Keratinocyte (primary cell): ENCODE data around the gene FAM210B. TPM values are rescaled to one million over a fixed set of nuclear protein-coding genes. Genes with fewer than 3 reads are reported as not detected.
A peak's percentile ranks its signal among the peaks of the same experiment; 100 is the strongest.

Experiments
- DNase-seq: peaks from one replicate; pipeline ENCODE4 v3.0.0-alpha.2; 2011; ENCODE audit warnings: low read depth, missing footprints, low spot score
- FAIRE-seq: peaks from 2 replicates; lab custom pipeline; 2011; peaks lifted over from hg19 to GRCh38; lab: Jason Lieb, UNC
- H2AFZ ChIP-seq: 2 replicates; pipeline ENCODE4 v1.6.0; 2012; ENCODE audit warnings: low read length, control low read depth, inconsistent platforms; ENCODE audit not compliant: control insufficient read depth
- H3K27ac ChIP-seq: 2 replicates; pipeline ENCODE4 v1.5.1; 2011; ENCODE audit warnings: low read length; ENCODE audit not compliant: control insufficient read depth, insufficient read depth
- H3K27me3 ChIP-seq: 3 replicates; pipeline ENCODE4 v1.6.0; 2011; ENCODE audit warnings: low read length; ENCODE audit not compliant: control insufficient read depth, insufficient read depth; ENCODE audit errors: extremely low read depth
- H3K36me3 ChIP-seq, 2 experiments: 2 replicates in 1 of 2; 3 replicates in 1 of 2; pipeline ENCODE4 v1.5.1; 2011; ENCODE audit warnings: low read length in 2 of 2, mild to moderate bottlenecking in 1 of 2; ENCODE audit not compliant: control insufficient read depth in 2 of 2, insufficient read depth in 2 of 2; ENCODE audit errors: extremely low read depth in 1 of 2
- H3K4me1 ChIP-seq: 3 replicates; pipeline ENCODE4 v1.5.1; 2011; ENCODE audit warnings: low read length; ENCODE audit not compliant: control insufficient read depth, insufficient read depth; ENCODE audit errors: extremely low read depth
- H3K4me2 ChIP-seq: 3 replicates; pipeline ENCODE4 v1.6.0; 2011; ENCODE audit warnings: low read depth, low read length; ENCODE audit not compliant: control insufficient read depth, insufficient read depth; ENCODE audit errors: extremely low read depth
- H3K4me3 ChIP-seq, 3 experiments: fragments of 200-600 bp in 1 of 3; sonication (generic) in 1 of 3; 2 replicates in 2 of 3; 3 replicates in 1 of 3; pipeline ENCODE4 v1.5.1; 2011 to 2016; ENCODE audit warnings: low read length in 3 of 3, mild to moderate bottlenecking in 3 of 3, control low read depth in 2 of 3, inconsistent platforms in 1 of 3, low read depth in 1 of 3, mixed read lengths in 1 of 3, mixed run types in 1 of 3, moderate library complexity in 1 of 3; ENCODE audit not compliant: control insufficient read depth in 2 of 3, insufficient read depth in 2 of 3; ENCODE audit errors: extremely low read depth in 1 of 3
- H3K79me2 ChIP-seq: 2 replicates; pipeline ENCODE4 v1.6.0; 2012; ENCODE audit warnings: low read length; ENCODE audit not compliant: control insufficient read depth, insufficient read depth
- H3K9ac ChIP-seq: 3 replicates; pipeline ENCODE4 v1.6.0; 2011; ENCODE audit warnings: low read length; ENCODE audit not compliant: control insufficient read depth, insufficient read depth; ENCODE audit errors: extremely low read depth
- H3K9me1 ChIP-seq: 3 replicates; pipeline ENCODE4 v1.6.0; 2011; ENCODE audit warnings: low read length; ENCODE audit not compliant: control insufficient read depth, insufficient read depth; ENCODE audit errors: extremely low read depth
- H3K9me3 ChIP-seq: 2 replicates; pipeline ENCODE4 v1.5.1; 2012; ENCODE audit warnings: low read depth, low read length; ENCODE audit not compliant: control insufficient read depth
- H4K20me1 ChIP-seq: 3 replicates; pipeline ENCODE4 v1.6.0; 2011; ENCODE audit warnings: low read length; ENCODE audit not compliant: control insufficient read depth, insufficient read depth; ENCODE audit errors: extremely low read depth
- CTCF ChIP-seq, 3 experiments: IDR thresholded peaks in 1 of 3; conservative IDR thresholded peaks in 1 of 3; optimal IDR thresholded peaks in 1 of 3; 2 replicates in 2 of 3; 3 replicates in 1 of 3; pipeline versions ENCODE3 to v1.5.1; 2011; ENCODE audit warnings: low read length in 3 of 3, mild to moderate bottlenecking in 3 of 3, moderate library complexity in 2 of 3, control low read depth in 1 of 3, inconsistent platforms in 1 of 3; ENCODE audit not compliant: insufficient read depth in 2 of 3; ENCODE audit errors: extremely low read depth in 1 of 3
- EZH2 ChIP-seq: IDR thresholded peaks from one replicate; pipeline ENCODE4 v1.6.1; 2012; ENCODE audit warnings: inconsistent platforms, mild to moderate bottlenecking, low read length, moderate library complexity
- dilution Hi-C: fragments of 300-500 bp; cut with MboI; formaldehyde crosslinking; loops from one replicate; pipeline ENCODE4 v1.7.0; 2020; ENCODE audit warnings: low sequenced_read_pairs; ENCODE audit not compliant: extremely low pct_ligation_motif_present
- polyA plus RNA-seq, 5 experiments: library from polyadenylated mRNA; depleted of rRNA in 3 of 5; stranded (reverse) in 3 of 5; stranded (forward) in 1 of 5; unstranded in 1 of 5; fragments of >200 nt; gene quantifications; 1 replicate in 1 of 5; 2 replicates in 3 of 5; 3 replicates in 1 of 5; pipeline versions ENCODE4 v1.2.1 to v1.2.3, GENCODE V29; 2011 to 2012; ENCODE audit warnings: missing spikeins in 2 of 5, low read depth in 1 of 5, low replicate concordance in 1 of 5

FAM210B gene
- polyA plus RNA-seq, 1 donor (not counting 4 experiments of a cell fraction or from before 2014, with no cell fraction given), result 34.5 TPM

GRCh38 chr20:56353356-56353755 is 5.4 kb upstream of the FAM210B start:
- H2AFZ ChIP-seq, result no peak overlapping the region
- H3K36me3 ChIP-seq, result no peaks in the 10 kb centered on the region
- no peaks in the 10 kb centered on the region for H3K9me1 ChIP-seq
- no peak overlapping the region for H3K4me2 ChIP-seq
- dilution Hi-C loops, result no loop called here
- DNase-seq (no peak), FAIRE-seq (no peak)
- no peak overlapping the region for H3K27ac ChIP-seq
- peaks cover under 1% of the 10 kb centered on the region for H3K4me1 ChIP-seq
- no peak overlapping the region for H3K9ac ChIP-seq
- no peaks in the 10 kb centered on the region for H3K9me3 ChIP-seq
- H3K4me3 ChIP-seq, result no peak overlapping the region
- no peaks in the 10 kb centered on the region for H4K20me1 ChIP-seq
- TF ChIP-seq CTCF (optimal IDR thresholded peaks at IDR 0.05 in 1 of 3, IDR thresholded peaks at IDR 0.05 in 1 of 3, conservative IDR thresholded peaks at IDR 0.05 in 1 of 3; ENCODE audit: extremely low read depth in 1 of 3, insufficient read depth in 2 of 3, low read length in 3 of 3) (no peak), EZH2 (no peak)
- no peaks in the 10 kb centered on the region for H3K27me3 ChIP-seq
- no peaks in the 10 kb centered on the region for H3K79me2 ChIP-seq

GRCh38 chr20:56358070-56358469 is 704 bp upstream of the FAM210B start:
- dilution Hi-C loops, result no loop called here
- Histone ChIP-seq H3K36me3 (peaks cover 3 to 4% of the 10 kb centered on the region in 2 experiments), H3K9ac (no peak overlapping the region), H3K27ac (no peak overlapping the region), H3K79me2 (peaks cover 8% of the 10 kb centered on the region), H3K27me3 (no peaks in the 10 kb centered on the region), H4K20me1 (no peaks in the 10 kb centered on the region), H3K4me3 (no peak overlapping the region), H2AFZ (no peak overlapping the region), H3K9me3 (no peaks in the 10 kb centered on the region), H3K4me1 (peaks cover 12% of the 10 kb centered on the region), H3K4me2 (peak overlapping the region; percentile 62), H3K9me1 (peaks cover 3% of the 10 kb centered on the region)
- TF ChIP-seq CTCF (optimal IDR thresholded peaks at IDR 0.05 in 1 of 3, IDR thresholded peaks at IDR 0.05 in 1 of 3, conservative IDR thresholded peaks at IDR 0.05 in 1 of 3; ENCODE audit: extremely low read depth in 1 of 3, insufficient read depth in 2 of 3, low read length in 3 of 3), result no peak
- no peak for TF ChIP-seq EZH2
- no peak for DNase-seq
- FAIRE-seq, result no peak
